Astrocyte (in vitro differentiated cells and primary cell): ENCODE results near the gene RGPD3. TPM values are rescaled to one million over a fixed set of nuclear protein-coding genes. Genes with fewer than 3 reads are reported as not detected.
"Not testable (repeated sequence)": the region's sequence is repeated elsewhere in the genome, so short reads cannot be mapped to it uniquely, and the experiment has no call there.

Experiments
- DNase-seq: peaks from one replicate; pipeline ENCODE4 v3.0.0-alpha.2; 2010; ENCODE audit warnings: low read depth
- FAIRE-seq: peaks from 2 replicates; lab custom pipeline; 2011; peaks lifted over from hg19 to GRCh38; lab: Jason Lieb, UNC
- H2AFZ ChIP-seq: 2 replicates; pipeline ENCODE4 v1.6.0; 2012; ENCODE audit warnings: low read depth, low read length, inconsistent platforms
- H3K27ac ChIP-seq: 2 replicates; pipeline ENCODE4 v1.5.1; 2011; ENCODE audit warnings: low read depth, low read length, inconsistent platforms
- H3K27me3 ChIP-seq: 2 replicates; pipeline ENCODE4 v1.6.0; 2011; ENCODE audit warnings: low read length, inconsistent platforms; ENCODE audit not compliant: insufficient read depth
- H3K36me3 ChIP-seq: 2 replicates; pipeline ENCODE4 v1.5.1; 2011; ENCODE audit warnings: low read length, inconsistent platforms; ENCODE audit not compliant: insufficient read depth
- H3K4me1 ChIP-seq: 2 replicates; pipeline ENCODE4 v1.5.1; 2011; ENCODE audit warnings: low read length, inconsistent platforms; ENCODE audit not compliant: insufficient read depth
- H3K4me2 ChIP-seq: 2 replicates; pipeline ENCODE4 v1.6.0; 2012; ENCODE audit warnings: low read length, inconsistent platforms
- H3K4me3 ChIP-seq: 2 replicates; pipeline ENCODE4 v1.5.1; 2011; ENCODE audit warnings: low read depth, mild to moderate bottlenecking, low read length, inconsistent platforms; ENCODE audit not compliant: insufficient read depth
- H3K79me2 ChIP-seq: 2 replicates; pipeline ENCODE4 v1.6.0; 2012; ENCODE audit warnings: mild to moderate bottlenecking, low read length, inconsistent platforms; ENCODE audit not compliant: insufficient read depth
- H3K9ac ChIP-seq: 2 replicates; pipeline ENCODE4 v1.6.0; 2012; ENCODE audit warnings: mild to moderate bottlenecking, low read length, inconsistent platforms
- H3K9me3 ChIP-seq: 2 replicates; pipeline ENCODE4 v1.5.1; 2012; ENCODE audit warnings: low read depth, mild to moderate bottlenecking, low read length, inconsistent platforms; ENCODE audit not compliant: insufficient read depth
- H4K20me1 ChIP-seq: 2 replicates; pipeline ENCODE4 v1.6.0; 2012; ENCODE audit warnings: low read length, inconsistent platforms; ENCODE audit not compliant: insufficient read depth
- H3K27ac Mint-ChIP-seq: one replicate; pipeline ENCODE4 v1.8.0; 2021; ENCODE audit warnings: mild to moderate bottlenecking, mixed read lengths; ENCODE audit not compliant: unreplicated experiment
- H3K27me3 Mint-ChIP-seq: one replicate; pipeline ENCODE4 v1.8.0; 2021; ENCODE audit warnings: low read depth, mixed read lengths; ENCODE audit not compliant: unreplicated experiment
- H3K36me3 Mint-ChIP-seq: one replicate; pipeline ENCODE4 v1.8.0; 2021; ENCODE audit warnings: low read depth, mixed read lengths; ENCODE audit not compliant: unreplicated experiment
- H3K4me1 Mint-ChIP-seq: one replicate; pipeline ENCODE4 v1.8.0; 2021; ENCODE audit warnings: low read depth, mixed read lengths; ENCODE audit not compliant: unreplicated experiment
- H3K4me3 Mint-ChIP-seq: one replicate; pipeline ENCODE4 v1.8.0; 2021; ENCODE audit warnings: mild to moderate bottlenecking, moderate library complexity, mixed read lengths; ENCODE audit not compliant: unreplicated experiment
- H3K9me3 Mint-ChIP-seq: one replicate; pipeline ENCODE4 v1.8.0; 2021; ENCODE audit warnings: mild to moderate bottlenecking, mixed read lengths; ENCODE audit not compliant: unreplicated experiment
- total RNA-seq: library from RNA; stranded (reverse); gene quantifications from 2 replicates; pipeline ENCODE4 v1.2.1, GENCODE V29; 2021

RGPD3 gene
- total RNA-seq, 1 donor from 2014 or later: 0.16 TPM

DNA sequence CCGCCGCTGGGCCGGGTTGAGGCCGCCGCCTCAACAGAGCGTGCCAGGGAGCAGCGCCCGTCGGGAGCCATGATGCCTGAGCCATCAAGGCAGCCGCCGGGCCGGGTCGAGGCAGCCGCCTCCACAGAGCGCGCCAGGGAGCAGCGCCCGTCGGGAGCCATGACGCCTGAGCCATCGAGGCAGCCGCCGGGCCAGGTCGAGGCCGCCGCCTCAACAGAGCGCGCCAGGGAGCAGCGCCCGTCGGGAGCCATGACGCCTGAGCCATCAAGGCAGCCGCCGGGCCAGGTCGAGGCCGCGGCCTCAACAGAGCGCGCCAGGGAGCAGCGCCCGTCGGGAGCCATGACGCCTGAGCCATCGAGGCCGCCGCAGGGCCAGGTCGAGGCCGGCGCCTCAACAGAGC lies 697 bp downstream of the RGPD3 start:
- not testable (repeated sequence) for H3K4me1 Mint-ChIP-seq, H3K36me3 ChIP-seq, FAIRE-seq

GRCh38 chr2:106461882-106462281 lies 6.3 kb downstream of the RGPD3 start:
- H3K4me3 ChIP-seq, DNase-seq, H3K9me3 ChIP-seq, H3K36me3 Mint-ChIP-seq, H3K27ac ChIP-seq, H3K9ac ChIP-seq, H3K36me3 ChIP-seq, H3K27ac Mint-ChIP-seq, H4K20me1 ChIP-seq, H3K9me3 Mint-ChIP-seq, H2AFZ ChIP-seq, H3K4me3 Mint-ChIP-seq, H3K27me3 Mint-ChIP-seq, H3K4me2 ChIP-seq, FAIRE-seq, H3K4me1 Mint-ChIP-seq, H3K79me2 ChIP-seq, H3K4me1 ChIP-seq, H3K27me3 ChIP-seq: not testable (repeated sequence)

More for the DNA sequence above, 697 bp downstream of the RGPD3 start:
- H3K9me3 ChIP-seq, H2AFZ ChIP-seq, H3K9me3 Mint-ChIP-seq, H3K27me3 ChIP-seq, H3K36me3 Mint-ChIP-seq, H3K4me2 ChIP-seq, DNase-seq, H3K79me2 ChIP-seq, H3K27me3 Mint-ChIP-seq, H3K4me3 ChIP-seq, H4K20me1 ChIP-seq, H3K27ac Mint-ChIP-seq, H3K9ac ChIP-seq, H3K4me1 ChIP-seq, H3K27ac ChIP-seq, H3K4me3 Mint-ChIP-seq: not testable (repeated sequence)

GRCh38 chr2:106390680-106391079 lies 77.5 kb downstream of the RGPD3 start:
- FAIRE-seq, DNase-seq: not testable (repeated sequence)

GRCh38 chr2:106388814-106389410 lies 79.3 kb downstream of the RGPD3 start:
- H3K4me1 Mint-ChIP-seq: not testable (repeated sequence)

More at GRCh38 chr2:106390680-106391079, 77.5 kb downstream of the RGPD3 start:
- H3K36me3 Mint-ChIP-seq, H3K27ac Mint-ChIP-seq, H3K9ac ChIP-seq, H3K27me3 ChIP-seq, H4K20me1 ChIP-seq, H3K9me3 ChIP-seq, H3K4me2 ChIP-seq, H3K36me3 ChIP-seq, H2AFZ ChIP-seq, H3K4me3 Mint-ChIP-seq, H3K27ac ChIP-seq, H3K27me3 Mint-ChIP-seq, H3K4me3 ChIP-seq, H3K4me1 ChIP-seq, H3K4me1 Mint-ChIP-seq, H3K79me2 ChIP-seq, H3K9me3 Mint-ChIP-seq: not testable (repeated sequence)

DNA sequence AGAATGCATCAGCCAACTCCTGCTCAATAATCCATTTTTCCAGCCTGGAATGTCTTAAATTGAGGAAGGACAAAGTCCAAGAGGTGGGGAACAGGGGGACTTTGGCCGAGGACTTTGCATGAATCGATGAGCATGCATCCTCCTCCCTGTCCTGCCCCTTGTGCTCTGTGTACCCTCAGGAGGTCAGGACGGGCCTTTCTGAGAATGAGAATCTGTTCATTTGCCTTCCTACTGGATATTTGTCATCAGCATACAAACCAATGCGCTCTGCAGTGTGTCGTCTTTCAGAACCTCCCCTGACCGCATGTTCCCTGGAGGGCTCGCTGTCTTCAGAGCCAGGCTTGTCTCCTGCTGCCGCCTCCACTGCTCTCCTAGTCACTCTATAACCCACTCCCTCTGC lies 83.7 kb downstream of the RGPD3 start:
- H3K9me3 Mint-ChIP-seq, H3K4me1 ChIP-seq, H3K36me3 ChIP-seq, H3K9me3 ChIP-seq, H3K79me2 ChIP-seq, H3K4me3 ChIP-seq, H3K4me2 ChIP-seq, H3K9ac ChIP-seq, H3K27me3 ChIP-seq, H2AFZ ChIP-seq, H3K4me1 Mint-ChIP-seq, DNase-seq, H3K27ac Mint-ChIP-seq, H4K20me1 ChIP-seq, H3K27ac ChIP-seq, H3K4me3 Mint-ChIP-seq, H3K36me3 Mint-ChIP-seq, FAIRE-seq, H3K27me3 Mint-ChIP-seq: not testable (repeated sequence)

More at GRCh38 chr2:106388814-106389410, 79.3 kb downstream of the RGPD3 start:
- H3K9ac ChIP-seq, H3K27me3 Mint-ChIP-seq, H2AFZ ChIP-seq, H3K27ac ChIP-seq, H3K4me2 ChIP-seq, H3K27ac Mint-ChIP-seq, H3K4me3 Mint-ChIP-seq, FAIRE-seq, H3K27me3 ChIP-seq, DNase-seq, H3K4me1 ChIP-seq, H3K36me3 Mint-ChIP-seq, H4K20me1 ChIP-seq, H3K4me3 ChIP-seq, H3K9me3 Mint-ChIP-seq, H3K79me2 ChIP-seq, H3K9me3 ChIP-seq, H3K36me3 ChIP-seq: not testable (repeated sequence)

- not testable (repeated sequence) for H3K79me2 ChIP-seq, H3K4me1 Mint-ChIP-seq, H3K27me3 Mint-ChIP-seq, H3K4me3 ChIP-seq, DNase-seq, H3K4me3 Mint-ChIP-seq, H3K9me3 ChIP-seq, H3K27ac Mint-ChIP-seq, H3K36me3 Mint-ChIP-seq, H4K20me1 ChIP-seq, H3K4me1 ChIP-seq, FAIRE-seq, H3K36me3 ChIP-seq, H3K27me3 ChIP-seq, H3K9ac ChIP-seq, H3K9me3 Mint-ChIP-seq, H3K27ac ChIP-seq, H3K4me2 ChIP-seq, H2AFZ ChIP-seq
These were observed 86.3 kb downstream of the RGPD3 start for GRCh38 chr2:106381867-106382266.
